OCI-LY3 (cell line): ENCODE measurements around the gene PTX4.
A peak's percentile ranks its signal among the peaks of the same experiment; 100 is the strongest.

Source experiments
- H2AFZ ChIP-seq: fragments of 200-600, 300-600 bp; shearing (Covaris generic); 2 replicates; pipeline ENCODE4 v1.6.0; 2014; ENCODE audit warnings: antibody characterized with exemption, low read depth, low read length
- H3K27ac ChIP-seq: fragments of 200-600, 300-600 bp; sonication (generic); 2 replicates; pipeline ENCODE4 v1.5.1; 2014; ENCODE audit warnings: mild to moderate bottlenecking, low read length, moderate library complexity, mixed read lengths
- H3K27me3 ChIP-seq: fragments of 200-600, 300-600 bp; sonication (generic); 2 replicates; pipeline ENCODE4 v1.6.1; 2014; ENCODE audit warnings: low read depth, low read length, mixed read lengths
- H3K36me3 ChIP-seq: fragments of 200-600, 300-600 bp; sonication (generic); replicated peaks from 2 replicates; pipeline ENCODE3; 2014; ENCODE audit warnings: low read depth, low read length, mixed read lengths
- H3K4me1 ChIP-seq: fragments of 300-600, 200-600 bp; sonication (generic); 2 replicates; pipeline ENCODE4 v1.6.1; 2014; ENCODE audit warnings: low read length, mixed read lengths
- H3K4me2 ChIP-seq: fragments of 200-600, 300-600 bp; sonication (generic); 2 replicates; pipeline ENCODE4 v1.6.1; 2014; ENCODE audit warnings: low read length, mixed read lengths
- H3K4me3 ChIP-seq: fragments of 300-600, 200-600 bp; sonication (generic); 2 replicates; pipeline ENCODE4 v1.5.1; 2014; ENCODE audit warnings: antibody characterized with exemption, mild to moderate bottlenecking, low read length, moderate library complexity
- H3K79me2 ChIP-seq: fragments of 300-600, 200-600 bp; shearing (Covaris generic); 2 replicates; pipeline ENCODE4 v1.6.1; 2014; ENCODE audit warnings: mild to moderate bottlenecking, low read length, mixed read lengths
- H3K9ac ChIP-seq: fragments of 300-600, 200-600 bp; shearing (Covaris generic); 2 replicates; pipeline ENCODE4 v1.6.0; 2014; ENCODE audit warnings: mild to moderate bottlenecking, low read length, moderate library complexity
- H3K9me3 ChIP-seq: fragments of 200-600, 300-600 bp; shearing (Covaris generic); 2 replicates; pipeline ENCODE4 v1.6.1; 2014; ENCODE audit warnings: low read length, mixed read lengths; ENCODE audit not compliant: insufficient read depth
- H4K20me1 ChIP-seq: fragments of 200-600, 300-600 bp; sonication (generic); 2 replicates; pipeline ENCODE4 v1.6.1; 2016; ENCODE audit warnings: low read length, mixed read lengths; ENCODE audit not compliant: insufficient read depth
- CTCF ChIP-seq: fragments of 200-600, 300-600 bp; sonication (generic); IDR thresholded peaks from 2 replicates; pipeline ENCODE4 v1.5.1; 2014; ENCODE audit warnings: antibody characterized with exemption, low read length, low read depth
- EZH2phosphoT487 ChIP-seq: fragments of 200-600 bp; shearing (Covaris generic); IDR thresholded peaks from 2 replicates; pipeline ENCODE4 v1.6.1; 2018; ENCODE audit warnings: antibody characterized with exemption, mixed run types, low read depth

The PTX4 gene

GRCh38 chr16:1495211-1495888 lies 6.6 kb upstream of the PTX4 start:
- Histone ChIP-seq H3K4me3 (no peak overlapping the region), H4K20me1 (no peaks in the 10 kb centered on the region), H2AFZ (no peak overlapping the region), H3K27me3 (no peaks in the 10 kb centered on the region), H3K79me2 (peaks cover 24% of the 10 kb centered on the region), H3K9me3 (no peaks in the 10 kb centered on the region), H3K36me3 (peaks cover 16% of the 10 kb centered on the region), H3K9ac (no peak overlapping the region), H3K27ac (no peak overlapping the region), H3K4me2 (no peak overlapping the region), H3K4me1 (peaks cover 12% of the 10 kb centered on the region)
- no peak for TF ChIP-seq CTCF
- no peak for TF ChIP-seq EZH2phosphoT487

- Histone ChIP-seq H3K9ac (no peak overlapping the region), H3K27ac (no peak overlapping the region), H3K4me2 (no peak overlapping the region), H3K36me3 (peaks cover 16% of the 10 kb centered on the region), H3K79me2 (peaks cover 24% of the 10 kb centered on the region), H3K4me1 (peaks cover 12% of the 10 kb centered on the region), H3K27me3 (no peaks in the 10 kb centered on the region), H3K4me3 (0 out of 2 replicates have a peak overlapping the region, but pooled peaks have one; percentile 81), H2AFZ (no peak overlapping the region), H4K20me1 (no peaks in the 10 kb centered on the region), H3K9me3 (no peaks in the 10 kb centered on the region)
- TF ChIP-seq CTCF: no peak
- TF ChIP-seq EZH2phosphoT487: no peak
Measured at GRCh38 chr16:1494711-1495110, 6.0 kb upstream of the PTX4 start.

- Histone ChIP-seq H3K79me2 (peaks cover 24% of the 10 kb centered on the region), H3K27ac (no peak overlapping the region), H4K20me1 (no peaks in the 10 kb centered on the region), H3K27me3 (no peaks in the 10 kb centered on the region), H3K9ac (peak overlapping the region; percentile 79), H3K4me1 (peaks cover 12% of the 10 kb centered on the region), H2AFZ (no peak overlapping the region), H3K4me2 (peak overlapping the region; percentile 61), H3K36me3 (peaks cover 16% of the 10 kb centered on the region), H3K9me3 (no peaks in the 10 kb centered on the region), H3K4me3 (peak overlapping the region; percentile 81)
- TF ChIP-seq CTCF (no peak), EZH2phosphoT487 (no peak)
Measured at GRCh38 chr16:1494129-1494640, 5.4 kb upstream of the PTX4 start.

- no peak overlapping the region for H2AFZ ChIP-seq
- H3K4me2 ChIP-seq: peak overlapping the region; percentile 61
- H4K20me1 ChIP-seq: no peaks in the 10 kb centered on the region
- H3K4me3 ChIP-seq: peak overlapping the region; percentile 81
- TF ChIP-seq CTCF (no peak), EZH2phosphoT487 (no peak)
- H3K36me3 ChIP-seq: peaks cover 16% of the 10 kb centered on the region
- H3K9ac ChIP-seq: peak overlapping the region; percentile 79
- H3K9me3 ChIP-seq: no peaks in the 10 kb centered on the region
- H3K4me1 ChIP-seq: peaks cover 12% of the 10 kb centered on the region
- H3K79me2 ChIP-seq: peaks cover 24% of the 10 kb centered on the region
- H3K27me3 ChIP-seq: no peaks in the 10 kb centered on the region
- H3K27ac ChIP-seq: peak overlapping the region; percentile 55; the same call in 1 of the 2 replicates
Measured at GRCh38 chr16:1493746-1494094, 5.0 kb upstream of the PTX4 start.
